HG02571 (cell line): ENCODE data around the gene EPHA2.

Source experiments
- ATAC-seq: cut with Tn5 transposase; IDR thresholded peaks from one replicate; pipeline ENCODE4 v1.9.1; 2021; ENCODE audit warnings: mild to moderate bottlenecking, moderate library complexity; ENCODE audit not compliant: unreplicated experiment

Gene EPHA2

DNA sequence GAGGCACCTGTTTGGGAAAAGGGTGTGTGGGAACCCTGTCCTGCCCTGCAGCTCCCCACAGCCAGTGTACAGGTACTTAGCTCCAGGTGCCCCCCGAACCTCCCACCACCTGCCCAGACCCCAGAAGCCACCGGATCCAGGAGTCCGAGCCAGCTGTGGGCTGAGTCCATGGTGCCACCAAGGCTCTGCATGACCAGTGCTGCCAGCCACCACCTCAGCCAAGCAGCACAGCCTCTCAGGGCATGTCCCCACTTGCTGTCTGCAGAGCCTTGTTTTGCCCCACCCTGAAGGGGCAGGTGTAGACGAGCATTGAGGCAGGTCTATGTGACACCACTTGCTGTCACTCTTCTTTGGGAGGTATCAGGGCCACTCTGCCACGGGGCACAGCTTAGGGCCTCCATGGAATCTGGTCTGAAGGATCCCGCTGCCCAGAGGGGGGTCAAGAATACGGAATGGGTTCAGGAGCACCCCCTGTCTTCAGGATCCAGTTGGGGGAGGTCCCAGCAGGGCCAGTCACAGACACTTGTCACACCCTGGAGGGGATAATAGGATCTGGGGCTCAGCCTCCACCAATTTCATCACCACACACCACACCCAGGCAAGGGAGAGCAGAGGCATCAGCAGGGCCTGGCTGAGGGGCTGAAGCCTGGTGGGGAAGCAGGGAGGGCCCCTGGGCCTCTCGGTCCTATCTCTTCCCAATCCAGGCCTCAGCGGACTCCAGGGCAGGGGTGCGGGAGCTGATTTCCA, 28.9 kb upstream of the EPHA2 start:
- ATAC-seq = no peak

GRCh38 chr1:16183765-16184556, 28.1 kb upstream of the EPHA2 start:
- ATAC-seq = no peak

DNA sequence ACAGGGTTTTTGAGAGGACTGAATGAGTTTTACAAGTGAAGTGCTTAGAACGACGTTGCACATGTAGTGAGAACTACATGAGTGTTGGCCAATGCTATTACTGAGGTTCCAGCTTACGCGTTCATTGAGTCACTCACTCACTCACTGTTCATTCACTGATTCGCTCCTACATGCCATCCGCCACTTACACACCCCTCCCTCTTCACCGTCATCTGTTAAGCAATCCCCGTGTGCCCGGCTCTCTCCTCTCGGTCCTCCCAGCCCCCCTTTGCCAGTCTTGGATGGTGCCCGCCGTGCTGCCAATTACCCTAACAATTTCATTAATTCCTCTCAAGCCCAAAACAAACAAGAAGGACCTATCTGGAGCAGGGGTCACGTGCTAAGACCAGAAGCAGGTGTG, 27.3 kb upstream of the EPHA2 start:
- ATAC-seq = no peak

DNA sequence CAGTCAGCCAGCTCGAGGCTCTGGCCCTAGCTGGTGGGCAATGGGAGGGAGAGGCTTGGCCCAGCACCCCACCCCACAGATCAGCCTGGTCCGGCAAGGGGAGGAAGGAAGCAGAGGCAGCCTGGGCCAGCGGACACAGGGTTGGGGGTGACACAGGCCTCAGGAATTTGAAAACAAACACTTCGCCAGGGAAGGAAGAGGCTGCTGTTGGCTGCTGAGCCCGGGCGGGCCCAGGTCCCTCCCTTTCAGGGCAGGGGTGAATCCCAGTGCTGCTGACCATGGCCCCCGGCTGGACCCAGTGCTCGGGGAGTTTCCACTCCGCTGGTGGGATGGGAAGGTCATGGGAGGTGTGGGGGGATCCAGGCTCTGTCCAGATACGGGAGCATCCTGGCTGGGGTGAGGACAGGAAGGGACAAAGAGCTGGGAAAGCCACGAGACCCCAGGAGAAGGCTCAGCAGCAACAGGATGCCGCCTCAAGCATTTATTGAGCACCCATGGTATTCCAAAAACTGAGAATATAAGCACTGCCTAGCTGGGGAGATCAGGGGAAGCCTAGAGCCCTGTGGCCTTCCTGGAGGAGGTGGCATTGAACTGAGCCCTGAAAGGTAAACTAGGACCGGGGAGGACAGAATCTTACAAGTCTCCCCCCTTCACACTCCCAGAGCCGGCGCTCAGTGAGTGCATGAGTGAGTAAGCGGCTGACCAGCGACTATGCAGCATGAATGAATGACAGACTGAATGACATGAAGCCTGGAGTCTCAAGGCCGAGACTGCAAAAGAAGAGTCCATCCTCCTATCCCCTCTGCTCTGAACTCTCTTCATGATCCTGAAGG, 26.2 kb upstream of the EPHA2 start:
- ATAC-seq = no peak

DNA sequence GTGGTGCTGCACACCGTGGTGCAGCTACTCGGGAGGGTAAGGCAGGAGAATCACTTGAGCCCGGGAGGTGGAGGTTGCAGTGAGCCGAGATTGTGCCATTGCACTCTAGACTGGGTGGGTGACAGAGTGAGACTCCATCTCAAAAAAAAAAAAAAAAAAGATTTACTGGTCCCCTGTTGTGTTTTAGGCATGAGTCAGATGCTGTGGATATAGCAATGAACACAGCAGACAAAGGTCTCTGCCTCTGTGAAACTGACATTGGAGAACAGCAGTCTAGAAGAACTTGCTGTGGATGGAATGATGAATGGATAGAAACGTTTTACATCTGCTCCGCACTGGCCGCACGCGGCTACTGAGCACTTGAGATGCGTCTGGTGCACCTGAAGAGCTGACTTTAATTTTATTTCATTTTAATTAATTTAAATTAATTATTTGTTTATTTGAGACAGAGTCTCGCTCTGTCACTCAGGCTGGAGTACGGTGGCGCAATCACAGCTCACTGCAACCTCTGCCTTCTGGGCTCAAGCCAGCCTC, 24.5 kb upstream of the EPHA2 start:
- no peak for ATAC-seq

GRCh38 chr1:16178596-16179497, 23.0 kb upstream of the EPHA2 start:
- no peak for ATAC-seq

- no peak for ATAC-seq
Measured at GRCh38 chr1:16177306-16177705, 21.4 kb upstream of the EPHA2 start.

DNA sequence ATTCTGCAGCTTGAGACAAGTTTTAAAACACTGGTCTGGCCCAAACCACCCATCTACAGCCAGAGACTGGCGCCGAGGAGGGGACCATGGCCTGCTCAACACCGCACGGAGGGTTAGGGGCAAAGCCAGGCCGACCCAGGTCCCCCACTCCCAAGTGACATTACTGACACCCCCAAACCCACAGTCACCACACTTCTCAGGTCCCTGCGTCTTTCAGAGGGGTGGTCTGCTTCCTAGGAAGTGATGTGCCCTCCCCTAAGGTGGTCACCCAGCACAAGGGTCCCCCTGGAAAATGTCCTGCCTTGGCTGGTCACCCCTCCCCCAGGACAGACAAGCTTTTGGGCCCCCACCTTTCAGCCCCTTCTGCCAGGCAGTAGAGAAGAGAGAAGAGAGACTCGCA, 20.8 kb upstream of the EPHA2 start:
- no peak for ATAC-seq

DNA sequence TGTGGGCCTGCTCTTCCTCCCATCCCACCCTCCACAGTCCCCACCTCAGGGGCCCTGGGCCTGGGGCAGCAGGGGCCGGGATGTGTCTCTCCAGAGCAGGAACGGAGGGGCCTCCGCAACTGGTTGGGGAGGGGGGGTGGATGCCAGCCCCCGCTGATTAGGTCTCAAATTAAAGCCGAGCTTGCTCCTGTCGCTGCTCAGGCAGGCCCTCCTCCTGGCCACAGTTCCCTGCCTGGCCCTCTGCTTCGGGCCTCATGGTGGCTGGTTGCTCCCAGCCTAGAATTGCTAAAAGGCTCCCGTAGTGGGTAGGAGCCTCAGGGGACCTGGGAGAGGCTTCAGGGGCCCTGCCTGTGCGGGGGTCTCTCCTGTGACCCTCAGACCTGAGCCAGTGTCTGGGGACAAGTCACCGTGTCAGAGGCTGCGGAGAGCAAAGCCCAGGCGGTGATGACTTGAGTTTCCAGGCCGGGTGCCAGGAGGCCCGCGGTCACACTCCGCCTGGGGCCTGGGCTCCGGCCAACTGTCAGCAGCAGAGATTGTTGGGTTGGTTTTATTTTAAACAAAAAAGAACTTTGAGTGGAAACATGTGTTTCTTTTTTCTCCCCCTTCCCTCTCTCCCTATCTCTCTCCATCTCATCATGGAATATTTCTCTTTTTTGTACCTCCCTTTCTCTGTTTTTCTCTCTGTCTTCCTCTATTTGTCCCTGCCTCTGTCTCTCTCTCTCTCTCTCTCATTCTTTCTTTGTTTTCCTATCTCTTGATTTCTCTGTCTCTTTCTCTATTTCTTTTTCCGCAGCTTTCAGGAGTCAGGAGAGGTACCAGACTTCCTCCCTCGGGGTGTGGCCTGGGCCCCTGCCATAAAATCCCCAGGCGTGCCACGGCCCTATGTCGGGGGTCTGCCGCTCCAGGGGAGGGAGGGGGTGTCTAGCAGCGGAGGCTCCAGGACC, 20.0 kb upstream of the EPHA2 start:
- no peak for ATAC-seq

GRCh38 chr1:16174886-16175598, 19.2 kb upstream of the EPHA2 start:
- ATAC-seq = no peak

DNA sequence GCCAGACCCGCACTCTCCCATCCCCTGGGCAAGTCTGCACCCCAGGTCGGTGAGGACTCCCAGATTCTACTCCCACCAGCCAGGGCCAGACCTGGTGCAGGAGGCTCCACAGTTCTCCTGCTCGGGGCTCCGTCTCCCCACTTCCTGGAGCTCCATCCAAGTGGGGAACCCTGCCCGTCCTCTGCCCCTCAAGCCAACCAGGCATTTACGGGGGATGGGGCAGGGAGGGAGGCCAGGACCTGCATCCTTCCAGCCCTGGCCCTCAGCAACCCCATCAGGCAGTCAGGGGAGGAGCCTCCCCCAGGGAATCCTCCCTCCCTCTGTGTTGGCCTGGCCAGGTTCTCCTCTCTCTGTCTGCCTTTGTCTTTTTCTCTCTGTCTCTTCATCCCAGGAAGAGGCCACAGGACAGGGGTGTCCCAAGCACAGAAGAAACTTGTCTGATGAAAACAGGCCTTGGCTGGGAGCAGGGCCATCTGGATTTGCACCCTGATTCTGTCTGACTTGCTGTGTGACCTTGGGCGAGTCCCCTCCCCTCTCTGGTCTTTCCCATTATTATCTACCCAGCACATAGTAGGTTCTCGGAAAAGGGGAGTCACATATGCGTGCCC, 18.5 kb upstream of the EPHA2 start:
- no peak for ATAC-seq

DNA sequence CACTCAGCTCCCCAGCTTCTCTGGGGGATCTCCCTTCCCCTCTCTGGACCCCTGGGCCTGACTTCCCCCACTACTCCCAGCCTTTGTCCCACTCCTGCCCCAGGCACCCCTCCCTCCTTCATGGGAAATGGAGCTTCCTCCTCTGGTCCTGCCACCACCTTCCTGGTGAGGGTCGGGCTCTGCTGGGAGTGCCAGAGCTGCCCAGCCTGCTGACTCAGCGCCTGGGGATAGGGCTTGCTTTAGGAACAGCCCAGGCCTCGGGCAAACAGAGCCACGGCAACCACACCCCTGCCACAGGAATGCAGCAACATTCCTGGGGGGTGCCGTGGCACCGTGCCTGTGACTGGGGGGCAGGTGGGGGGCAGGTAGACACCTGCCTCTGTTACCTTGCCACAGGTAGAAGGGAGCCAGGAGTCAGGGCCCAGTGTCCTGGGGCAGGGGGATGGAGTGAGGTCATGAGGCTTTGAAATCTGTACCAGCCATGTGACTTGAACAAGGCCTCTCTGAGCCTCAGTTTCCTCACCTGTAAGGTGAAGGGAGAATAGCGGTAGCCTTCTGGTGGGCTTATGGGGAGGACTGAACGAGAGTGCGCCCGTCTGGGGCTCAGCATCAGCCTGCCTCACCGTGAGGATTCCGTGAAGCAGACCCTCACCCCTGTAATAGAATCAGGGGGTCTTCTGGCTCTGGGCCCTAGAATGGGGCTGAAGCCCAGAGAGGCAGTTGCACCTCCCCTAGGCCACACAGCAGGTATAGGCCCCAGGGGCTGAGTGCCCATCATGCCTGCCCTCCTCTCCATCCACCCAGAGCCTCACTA, 17.8 kb upstream of the EPHA2 start:
- no peak for ATAC-seq

DNA sequence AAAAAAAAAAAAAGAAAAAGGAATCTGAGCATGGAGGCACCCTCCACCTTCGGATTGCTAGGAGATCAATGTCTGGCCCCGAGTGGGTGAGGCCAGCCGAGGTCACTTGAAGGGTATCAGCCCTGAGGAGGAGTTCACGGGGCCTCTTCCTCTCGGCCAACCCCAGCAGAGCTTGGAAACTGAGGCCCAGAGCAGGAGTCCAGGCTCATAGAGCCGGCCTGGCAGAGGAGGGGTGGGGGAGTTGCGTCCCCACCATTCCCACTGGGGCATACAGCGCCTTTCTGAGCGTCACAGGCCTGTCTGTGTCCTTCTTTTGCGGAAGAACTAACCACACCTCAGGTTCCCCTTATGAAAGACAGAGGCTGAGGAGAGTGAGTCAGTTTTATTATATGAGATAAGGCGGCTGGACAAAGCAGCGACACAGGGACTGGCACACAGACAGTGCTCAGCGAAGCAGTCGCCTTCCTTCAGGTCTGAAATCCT, 17.1 kb upstream of the EPHA2 start:
- ATAC-seq = no peak

GRCh38 chr1:16172218-16172830, 16.5 kb upstream of the EPHA2 start:
- no peak for ATAC-seq

DNA sequence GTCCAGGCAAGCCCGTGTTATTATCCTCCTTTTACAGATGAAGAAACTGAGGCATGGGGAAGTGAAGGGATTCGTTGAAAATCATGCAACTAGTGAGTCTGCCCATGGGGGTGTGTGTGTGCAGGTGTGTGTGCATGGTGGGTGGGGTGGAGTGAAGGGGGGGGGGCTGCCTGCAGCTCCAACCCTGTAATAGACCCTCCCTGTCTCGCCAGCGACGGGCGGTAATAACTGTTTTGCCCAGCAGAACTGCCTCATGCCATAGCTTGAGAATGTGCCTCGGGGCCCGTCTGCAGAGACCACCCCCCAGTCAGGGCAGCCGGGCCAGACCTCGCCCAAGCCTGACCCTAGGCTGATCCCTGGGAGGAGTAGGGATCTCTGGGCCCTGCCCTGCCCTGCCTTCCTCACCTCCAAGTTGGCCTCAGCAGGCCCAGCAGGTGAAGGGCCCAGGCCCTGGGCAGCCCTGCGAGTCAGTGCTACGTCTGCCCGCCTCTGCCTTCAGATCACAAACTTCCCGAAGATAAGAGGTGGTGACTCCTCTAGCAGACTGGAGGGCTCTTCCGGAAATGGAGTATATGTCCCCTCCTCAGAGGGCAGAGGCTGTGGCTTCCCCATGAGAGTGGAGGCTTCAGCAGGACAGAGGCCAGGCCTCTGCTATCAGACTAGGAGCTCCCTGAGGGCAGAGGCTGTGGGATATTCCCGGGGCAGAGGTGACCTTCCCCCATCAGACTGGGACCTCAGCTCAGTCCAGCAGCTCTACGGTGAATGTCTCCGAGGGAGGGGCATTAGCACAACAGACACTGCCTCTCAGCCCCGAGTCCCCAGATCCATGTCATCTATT, 15.7 kb upstream of the EPHA2 start:
- no peak for ATAC-seq

DNA sequence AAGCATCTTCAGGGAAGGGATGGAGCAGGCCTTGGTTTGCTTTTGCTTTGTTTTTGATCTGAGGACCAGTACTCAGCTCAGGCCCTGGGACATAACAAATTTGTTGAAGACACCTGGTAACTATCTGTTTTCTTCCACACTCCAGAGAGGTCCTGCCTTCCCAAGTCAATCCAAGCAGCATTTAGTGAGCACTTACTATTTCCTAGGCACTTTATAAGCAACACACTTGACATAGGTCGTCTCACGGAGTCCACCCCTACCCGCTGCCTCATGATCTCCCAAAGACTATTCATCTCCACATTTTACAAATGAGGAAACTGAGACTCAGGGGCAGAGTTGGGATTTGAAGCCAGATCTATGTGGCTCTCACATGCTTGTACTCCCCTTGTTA, 14.4 kb upstream of the EPHA2 start:
- no peak for ATAC-seq
